HPDE6-E6E7 (cell line): ENCODE data around the gene DCHS1.

ENCODE experiments used
- DNase-seq: peaks from one replicate; pipeline ENCODE4 v3.0.0; 2011; ENCODE audit warnings: missing footprints; ENCODE audit errors: extremely low spot score

DCHS1 gene

GRCh38 chr11:6673523-6674218 lies 18.1 kb upstream of the DCHS1 start:
- no peak for DNase-seq

DNA sequence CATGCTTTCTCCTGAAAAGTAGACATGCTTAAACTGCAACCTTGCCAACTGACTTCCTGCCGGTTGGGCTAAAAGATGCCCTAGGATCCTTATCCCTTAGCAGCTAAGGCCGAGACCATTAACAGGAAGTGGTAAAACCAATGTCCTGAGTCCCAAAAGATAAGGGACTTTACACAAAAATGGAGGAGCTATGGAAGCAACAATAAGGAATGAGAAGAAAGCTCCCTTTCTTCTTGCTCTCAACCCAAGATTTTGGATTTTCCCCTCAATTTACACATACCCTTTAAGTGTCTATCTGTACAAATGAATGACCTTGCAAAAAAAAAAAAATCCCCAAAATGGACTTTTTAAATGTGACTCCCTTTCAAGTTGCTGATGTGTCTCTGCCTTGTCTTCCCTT lies 16.4 kb upstream of the DCHS1 start:
- no peak for DNase-seq

DNA sequence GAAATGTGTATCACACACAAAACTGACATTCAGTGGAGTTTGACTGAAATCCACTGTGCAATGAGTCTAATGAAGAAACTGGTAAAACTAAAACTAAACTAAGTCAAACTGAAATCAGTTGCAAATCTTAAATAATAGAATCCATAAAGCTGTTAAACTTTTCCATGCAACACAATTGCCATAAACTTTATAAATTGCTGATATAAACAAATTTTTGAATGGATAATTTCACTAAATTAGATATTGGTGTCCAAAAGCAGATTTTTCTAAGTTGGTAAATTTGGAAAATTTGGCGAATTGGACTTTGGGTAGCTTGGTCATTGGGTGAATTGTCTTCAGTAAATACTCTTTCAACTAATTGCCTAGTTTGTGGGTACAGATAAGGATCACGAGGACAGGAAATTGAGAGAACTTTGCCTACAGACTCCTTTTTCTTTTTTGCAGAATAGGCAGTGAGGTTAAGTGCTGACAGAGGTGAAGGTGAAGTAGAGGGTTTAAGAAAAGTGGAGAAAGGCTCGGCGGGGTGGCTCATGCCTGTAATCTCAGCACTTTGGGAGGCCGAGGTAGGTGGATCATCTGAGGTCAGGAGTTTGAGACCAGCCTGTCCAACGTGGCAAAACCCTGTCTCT lies 14.7 kb upstream of the DCHS1 start:
- DNase-seq = no peak

- DNase-seq = no peak
Observed at GRCh38 chr11:6667733-6668374, 12.2 kb upstream of the DCHS1 start.

DNA sequence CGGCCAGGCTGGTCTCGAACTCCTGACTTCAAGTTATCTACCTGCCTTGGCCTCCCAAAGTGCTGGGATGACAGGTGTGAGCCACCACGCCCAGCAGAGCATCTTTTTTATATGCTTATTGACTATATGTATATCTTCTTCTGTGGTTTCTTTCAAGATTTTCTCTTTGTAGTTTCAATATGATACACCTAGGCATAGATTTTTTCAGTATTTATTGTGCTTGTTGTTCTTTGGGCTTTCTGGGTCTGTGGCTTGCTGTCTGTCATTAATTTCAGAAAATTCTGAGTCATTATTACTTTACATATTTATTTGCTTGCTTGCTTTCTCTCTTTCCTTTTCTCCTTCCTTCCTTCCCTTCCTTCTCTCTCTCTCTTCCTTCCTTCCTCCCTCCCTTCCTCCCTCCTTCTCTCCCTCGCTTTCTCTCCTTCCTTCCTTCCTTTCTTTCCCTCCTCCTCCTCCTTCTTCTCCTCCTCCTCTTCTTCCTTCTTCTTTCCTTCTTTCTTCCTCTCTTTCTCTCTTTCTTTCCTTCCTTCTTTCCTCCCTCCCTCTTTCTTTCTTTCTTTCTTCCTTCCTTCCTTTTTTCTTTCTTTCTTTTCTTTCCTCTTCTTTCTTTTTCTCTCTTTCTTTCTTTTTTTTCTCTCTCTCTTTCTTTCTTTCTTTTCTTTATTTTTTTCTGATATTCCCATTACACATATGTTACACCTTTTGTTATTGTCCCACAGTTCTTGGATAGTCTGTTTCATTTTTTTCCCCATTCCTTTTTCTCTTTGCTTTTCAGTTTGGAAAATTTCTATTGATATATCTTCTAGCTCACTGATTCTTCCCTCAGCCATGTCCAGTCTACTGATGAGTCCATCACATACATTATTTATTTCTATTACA lies 10.9 kb upstream of the DCHS1 start:
- no peak for DNase-seq

DNA sequence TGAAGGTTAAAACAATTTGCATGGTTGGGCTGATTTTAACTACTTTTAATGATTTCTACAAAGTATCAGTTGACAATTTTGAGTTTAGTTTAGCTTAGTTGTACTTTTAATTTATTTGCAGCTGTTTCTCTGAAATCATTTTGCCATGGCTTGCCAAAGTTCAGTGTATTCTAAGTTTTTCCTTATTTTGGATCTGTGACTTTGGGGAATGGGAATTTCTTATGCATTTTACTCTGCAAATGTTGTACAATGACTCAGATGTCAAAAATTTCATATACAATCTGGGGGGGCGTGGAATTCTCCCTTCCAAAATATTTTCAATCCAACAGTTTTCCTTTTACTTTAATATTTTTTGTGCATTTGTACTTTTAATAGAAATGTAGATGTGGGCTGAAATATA lies 8.9 kb upstream of the DCHS1 start:
- no peak for DNase-seq

GRCh38 chr11:6663794-6664469 lies 8.3 kb upstream of the DCHS1 start:
- no peak for DNase-seq

- no peak for DNase-seq
Observed at GRCh38 chr11:6660712-6661111, 5.1 kb upstream of the DCHS1 start.

DNA sequence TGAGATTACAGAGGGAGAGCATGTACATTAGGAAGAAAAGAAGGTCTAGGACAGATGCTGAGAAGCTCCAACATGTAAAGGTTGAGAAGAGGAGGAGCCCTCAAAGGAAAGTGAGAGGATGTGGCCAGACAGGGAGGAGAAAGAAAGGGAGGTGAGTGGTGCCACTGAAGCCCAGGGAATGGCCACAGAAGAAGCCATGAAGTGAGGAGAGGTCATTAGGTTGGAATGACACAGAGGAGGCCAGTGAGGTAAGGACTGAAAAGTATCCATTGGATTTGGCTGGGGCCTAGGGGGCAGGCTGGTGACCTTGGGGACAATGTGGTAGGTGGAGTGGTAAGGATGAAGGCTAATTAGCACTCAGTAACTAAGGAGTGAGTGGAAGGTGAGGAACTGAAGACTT lies 3.0 kb upstream of the DCHS1 start:
- DNase-seq = no peak

DNA sequence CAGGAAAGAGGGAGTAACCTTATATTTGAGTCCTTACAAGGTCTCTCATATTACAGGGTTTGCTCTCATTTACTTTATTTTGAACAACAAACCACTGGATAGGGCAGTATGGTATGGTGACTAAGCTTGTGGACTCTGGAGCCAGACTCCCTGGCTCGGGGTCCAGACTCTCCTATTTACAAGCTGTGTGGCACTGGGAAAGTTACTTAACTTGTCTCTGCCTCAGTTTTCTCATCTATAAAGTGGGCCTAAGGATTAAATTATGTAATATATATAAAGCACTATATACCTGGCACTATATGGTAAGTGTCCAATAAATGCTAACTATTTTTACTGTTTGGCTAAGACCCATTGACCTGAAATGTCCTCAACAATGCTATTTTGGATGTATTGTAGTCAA lies 1.7 kb upstream of the DCHS1 start:
- DNase-seq = no peak

GRCh38 chr11:6656936-6657335 lies 1.3 kb upstream of the DCHS1 start:
- no peak for DNase-seq

- DNase-seq = no peak
Observed at GRCh38 chr11:6656584-6656915, 941 bp upstream of the DCHS1 start.

DNA sequence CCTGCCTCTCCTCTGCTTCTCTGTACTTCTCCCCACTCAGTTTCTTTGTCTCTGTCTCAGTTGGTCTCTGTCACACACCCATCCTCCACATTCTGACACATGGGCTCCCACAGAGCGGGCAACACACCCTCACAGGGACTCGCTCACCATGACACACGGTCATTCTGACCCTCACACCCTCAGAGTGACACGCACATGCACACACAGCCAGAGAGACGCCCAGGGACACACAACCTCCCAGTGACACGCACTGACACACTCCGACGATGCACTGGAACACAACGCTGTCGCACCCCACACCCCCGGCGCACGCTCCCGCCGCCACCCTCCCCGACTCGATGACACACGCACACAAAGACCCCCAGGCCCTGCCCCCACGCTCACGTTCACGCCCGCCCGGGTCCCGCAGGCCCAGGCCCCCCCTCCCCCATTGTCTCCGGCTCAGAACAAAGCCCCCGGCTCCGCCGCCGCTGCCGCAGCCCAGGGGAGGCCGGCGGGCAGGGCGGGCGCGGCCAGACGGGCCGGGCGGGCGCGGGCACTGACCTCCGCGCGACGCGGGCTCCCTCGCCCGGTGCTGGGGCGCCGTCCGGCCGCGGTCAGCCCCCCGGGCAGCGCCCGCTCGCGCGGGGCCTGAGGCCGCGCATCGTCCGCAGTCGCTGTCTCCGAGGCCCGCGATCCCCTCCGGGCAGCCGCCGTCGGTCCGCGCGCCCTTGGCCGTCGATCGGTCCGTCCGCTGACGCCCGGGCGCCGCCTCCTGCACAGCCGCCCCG lies 404 bp downstream of the DCHS1 start:
- no peak for DNase-seq

- DNase-seq = no peak
Observed at GRCh38 chr11:6654281-6655019, 1.2 kb downstream of the DCHS1 start.

- DNase-seq = no peak
Observed at GRCh38 chr11:6653656-6654055, 2.0 kb downstream of the DCHS1 start.

GRCh38 chr11:6653097-6653496 lies 2.5 kb downstream of the DCHS1 start:
- no peak for DNase-seq

DNA sequence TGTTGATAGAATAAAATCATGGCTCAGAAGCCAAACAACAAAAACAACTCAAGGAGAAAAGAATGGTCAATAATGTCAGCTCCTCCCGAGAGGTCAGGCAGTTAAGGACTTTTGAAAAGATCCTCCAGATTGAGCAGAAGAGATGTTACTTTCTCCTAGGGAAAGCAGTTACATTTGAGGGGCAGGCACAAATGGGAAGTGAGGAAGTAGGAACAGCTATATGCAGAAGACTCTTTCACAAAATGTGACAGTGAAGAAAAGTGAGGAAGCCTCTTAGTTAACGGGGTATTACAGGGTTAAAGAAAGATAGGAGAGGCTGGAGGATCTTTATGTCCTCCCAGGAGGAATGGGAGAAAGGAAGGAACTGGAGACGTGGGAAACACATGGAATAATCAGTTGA lies 3.4 kb downstream of the DCHS1 start:
- no peak for DNase-seq

GRCh38 chr11:6650980-6651379 lies 4.6 kb downstream of the DCHS1 start:
- no peak for DNase-seq

DNA sequence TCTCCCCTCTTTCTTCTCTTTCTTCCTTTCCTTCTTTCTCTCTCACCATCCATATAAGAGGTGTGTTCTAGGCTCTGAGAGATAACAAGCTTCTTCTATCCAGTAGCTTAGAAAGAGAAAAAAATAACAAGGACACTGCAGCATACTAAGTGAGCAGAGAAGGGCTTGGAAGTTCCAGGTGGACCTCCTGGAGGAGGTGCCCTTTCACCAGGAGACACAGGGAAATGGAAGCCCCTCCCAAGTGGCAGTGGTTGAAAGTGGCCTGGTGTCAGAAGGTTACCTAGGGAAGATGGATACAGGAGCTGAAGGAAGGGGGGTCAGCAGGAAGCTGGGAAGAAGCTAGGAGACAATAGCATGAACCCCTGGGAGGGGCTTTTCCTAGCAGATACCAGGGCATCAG lies 5.5 kb downstream of the DCHS1 start:
- no peak for DNase-seq

DNA sequence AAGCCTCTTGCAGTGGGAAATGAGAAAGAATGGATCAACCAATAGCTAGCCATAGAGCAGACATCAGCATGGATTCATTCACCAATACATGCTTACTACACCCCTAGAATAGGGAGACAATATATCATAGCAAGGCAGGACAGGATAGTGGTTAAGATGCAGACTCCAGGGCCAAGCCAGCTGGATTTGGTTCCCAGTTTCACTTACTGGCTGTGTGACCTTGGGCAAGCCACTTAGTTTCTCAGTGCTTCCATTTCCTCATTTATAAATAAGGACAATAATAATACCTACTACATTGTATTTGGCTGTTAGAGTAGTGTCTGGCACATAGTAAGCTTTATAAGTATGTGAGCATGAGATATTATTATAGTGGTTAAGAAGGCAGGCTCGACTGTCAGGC lies 7.1 kb downstream of the DCHS1 start:
- DNase-seq = no peak
